Endothelial cell of umbilical vein (primary cell): Measurements from ENCODE around the gene LMAN2L.

Experiments
- EZH2 ChIP-seq: IDR thresholded peaks from 2 replicates; pipeline ENCODE4 v1.6.1; 2012; ENCODE audit warnings: borderline replicate concordance, low read depth, mild to moderate bottlenecking, moderate library complexity, low read length, inconsistent platforms; ENCODE audit not compliant: severe bottlenecking
- FOS ChIP-seq: IDR thresholded peaks from 2 replicates; pipeline ENCODE4 v1.6.1; 2011; ENCODE audit warnings: mild to moderate bottlenecking, low read length, moderate library complexity, borderline replicate concordance; ENCODE audit not compliant: insufficient read depth
- GATA2 ChIP-seq: IDR thresholded peaks from 2 replicates; pipeline ENCODE4 v1.7.0; 2011; ENCODE audit warnings: low read depth, mild to moderate bottlenecking, moderate library complexity, mixed read lengths, low read length; ENCODE audit not compliant: insufficient read length, insufficient read depth
- JUN ChIP-seq: IDR thresholded peaks from 2 replicates; pipeline ENCODE4 v1.6.1; 2011; ENCODE audit warnings: borderline replicate concordance, low read depth; ENCODE audit not compliant: insufficient read length, insufficient read depth
- MYC ChIP-seq: IDR thresholded peaks from one replicate; pipeline ENCODE4 v1.6.1; 2011; ENCODE audit warnings: mild to moderate bottlenecking, low read depth, low read length
- POLR2A ChIP-seq: IDR thresholded peaks from 2 replicates; pipeline ENCODE4 v1.6.1; 2012; ENCODE audit warnings: low read depth, mild to moderate bottlenecking, control low read depth, low read length
- POLR2AphosphoS5 ChIP-seq: IDR thresholded peaks from 2 replicates; pipeline ENCODE4 v1.6.1; 2012; ENCODE audit warnings: low read depth, mild to moderate bottlenecking, control low read depth, low read length, moderate library complexity; ENCODE audit not compliant: insufficient read depth
- TF ChIP-seq, protein P1 (sequence below), 2 donors: IDR thresholded peaks; 1 replicate in 1 of 2; 2 replicates in 1 of 2; pipeline ENCODE4 v1.5.1; 2011; ENCODE audit warnings: low read length in 2 of 2, mild to moderate bottlenecking in 2 of 2, moderate library complexity in 2 of 2, control low read depth in 1 of 2, inconsistent platforms in 1 of 2, low read depth in 1 of 2; ENCODE audit not compliant: insufficient read depth in 1 of 2; ENCODE audit errors: extremely low read depth in 1 of 2
- TF ChIP-seq, protein P2 (sequence below): IDR thresholded peaks from 2 replicates; pipeline ENCODE4 v1.6.1; 2011; ENCODE audit not compliant: insufficient read depth, insufficient read length

DNA sequence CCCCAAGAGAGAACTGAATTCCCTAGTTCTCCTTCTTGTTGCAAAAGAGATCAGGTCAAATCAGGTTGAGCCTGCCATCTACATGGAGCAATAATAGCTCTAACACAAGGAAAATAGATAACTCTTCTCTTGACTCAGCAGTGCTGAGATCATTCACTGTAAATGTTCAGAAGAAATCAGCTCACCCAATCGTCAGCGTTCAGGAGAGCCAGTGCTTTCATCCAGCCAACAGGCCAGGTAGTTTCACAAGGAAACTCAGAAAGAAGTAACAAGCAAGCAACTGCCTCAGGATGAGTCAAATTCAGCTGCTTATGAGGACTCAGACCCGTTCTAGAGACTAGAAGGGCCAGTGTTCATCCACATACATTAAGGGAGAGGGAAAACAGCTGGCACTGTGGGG lies 5.9 kb downstream of the LMAN2L start:
- no peak for TF ChIP-seq POLR2AphosphoS5
- no peak for TF ChIP-seq POLR2A
- TF ChIP-seq, protein P1, sequence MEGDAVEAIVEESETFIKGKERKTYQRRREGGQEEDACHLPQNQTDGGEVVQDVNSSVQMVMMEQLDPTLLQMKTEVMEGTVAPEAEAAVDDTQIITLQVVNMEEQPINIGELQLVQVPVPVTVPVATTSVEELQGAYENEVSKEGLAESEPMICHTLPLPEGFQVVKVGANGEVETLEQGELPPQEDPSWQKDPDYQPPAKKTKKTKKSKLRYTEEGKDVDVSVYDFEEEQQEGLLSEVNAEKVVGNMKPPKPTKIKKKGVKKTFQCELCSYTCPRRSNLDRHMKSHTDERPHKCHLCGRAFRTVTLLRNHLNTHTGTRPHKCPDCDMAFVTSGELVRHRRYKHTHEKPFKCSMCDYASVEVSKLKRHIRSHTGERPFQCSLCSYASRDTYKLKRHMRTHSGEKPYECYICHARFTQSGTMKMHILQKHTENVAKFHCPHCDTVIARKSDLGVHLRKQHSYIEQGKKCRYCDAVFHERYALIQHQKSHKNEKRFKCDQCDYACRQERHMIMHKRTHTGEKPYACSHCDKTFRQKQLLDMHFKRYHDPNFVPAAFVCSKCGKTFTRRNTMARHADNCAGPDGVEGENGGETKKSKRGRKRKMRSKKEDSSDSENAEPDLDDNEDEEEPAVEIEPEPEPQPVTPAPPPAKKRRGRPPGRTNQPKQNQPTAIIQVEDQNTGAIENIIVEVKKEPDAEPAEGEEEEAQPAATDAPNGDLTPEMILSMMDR (IDR thresholded peaks at IDR 0.05; ENCODE audit: extremely low read depth in 1 of 2, insufficient read depth in 1 of 2, low read depth in 1 of 2, low read length in 2 of 2) = no peak
- TF ChIP-seq MYC = no peak
- TF ChIP-seq, protein P2, sequence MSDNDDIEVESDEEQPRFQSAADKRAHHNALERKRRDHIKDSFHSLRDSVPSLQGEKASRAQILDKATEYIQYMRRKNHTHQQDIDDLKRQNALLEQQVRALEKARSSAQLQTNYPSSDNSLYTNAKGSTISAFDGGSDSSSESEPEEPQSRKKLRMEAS = no peak
- TF ChIP-seq FOS = no peak
- TF ChIP-seq EZH2 = no peak
- no peak for TF ChIP-seq GATA2
- no peak for TF ChIP-seq JUN
